Adrenal gland (tissue), 5 donors: ENCODE results near the gene INSM1.

Experiments
- POLR2A ChIP-seq, 2 donors: fragments of 450-650 bp; IDR thresholded peaks; one replicate each; pipeline ENCODE4 v1.6.1; 2017; ENCODE audit warnings: antibody characterized with exemption in 2 of 2, mild to moderate bottlenecking in 2 of 2, moderate library complexity in 1 of 2
- TF ChIP-seq, protein P1 (sequence below), 6 experiments: fragments of 450-650 bp in 4 of 6; fragments of 200-600 bp in 2 of 6; sonication (generic) in 1 of 6; IDR thresholded peaks; 1 replicate in 5 of 6; 2 replicates in 1 of 6; pipeline versions ENCODE4 v1.5.1 to v1.8.0; 2016 to 2021; ENCODE audit warnings: antibody characterized with exemption in 6 of 6, mild to moderate bottlenecking in 2 of 6, moderate library complexity in 1 of 6
- donor health status: DM: no; HTN: no; CAD: no.

DNA sequence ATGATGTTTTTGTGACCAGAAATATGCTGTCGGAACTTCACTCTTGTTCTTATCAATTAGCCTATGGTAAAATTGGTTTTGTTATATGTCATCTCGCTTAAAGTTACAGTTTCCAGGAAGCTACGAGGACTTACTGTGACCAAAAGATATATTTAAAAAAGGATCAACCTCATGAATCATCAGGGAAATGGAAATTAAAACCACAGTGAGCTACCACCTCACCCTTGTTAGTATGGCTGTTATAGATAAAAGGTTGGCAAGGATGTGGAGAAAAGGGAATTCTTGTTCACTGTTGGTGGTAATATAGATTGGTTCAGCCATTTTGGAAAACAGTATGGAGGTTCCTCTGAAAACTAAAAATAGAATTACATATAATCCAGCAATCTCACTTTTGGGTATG is 14.3 kb upstream of the INSM1 start:
- TF ChIP-seq POLR2A (IDR thresholded peaks at IDR 0.05), result no peak
- TF ChIP-seq, protein P1, sequence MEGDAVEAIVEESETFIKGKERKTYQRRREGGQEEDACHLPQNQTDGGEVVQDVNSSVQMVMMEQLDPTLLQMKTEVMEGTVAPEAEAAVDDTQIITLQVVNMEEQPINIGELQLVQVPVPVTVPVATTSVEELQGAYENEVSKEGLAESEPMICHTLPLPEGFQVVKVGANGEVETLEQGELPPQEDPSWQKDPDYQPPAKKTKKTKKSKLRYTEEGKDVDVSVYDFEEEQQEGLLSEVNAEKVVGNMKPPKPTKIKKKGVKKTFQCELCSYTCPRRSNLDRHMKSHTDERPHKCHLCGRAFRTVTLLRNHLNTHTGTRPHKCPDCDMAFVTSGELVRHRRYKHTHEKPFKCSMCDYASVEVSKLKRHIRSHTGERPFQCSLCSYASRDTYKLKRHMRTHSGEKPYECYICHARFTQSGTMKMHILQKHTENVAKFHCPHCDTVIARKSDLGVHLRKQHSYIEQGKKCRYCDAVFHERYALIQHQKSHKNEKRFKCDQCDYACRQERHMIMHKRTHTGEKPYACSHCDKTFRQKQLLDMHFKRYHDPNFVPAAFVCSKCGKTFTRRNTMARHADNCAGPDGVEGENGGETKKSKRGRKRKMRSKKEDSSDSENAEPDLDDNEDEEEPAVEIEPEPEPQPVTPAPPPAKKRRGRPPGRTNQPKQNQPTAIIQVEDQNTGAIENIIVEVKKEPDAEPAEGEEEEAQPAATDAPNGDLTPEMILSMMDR (IDR thresholded peaks at IDR 0.05), result no peak
